Measurements from ENCODE around the gene RPS3. TPM values are rescaled to one million over a fixed set of nuclear protein-coding genes. Genes with fewer than 3 reads are reported as not detected.

Gene RPS3
- total RNA-seq, 4 donors from 2014 or later = 572 to 979 (median 746) TPM

- Histone ChIP-seq H3K9me3 (no peaks in the 10 kb centered on the region), H3K36me3 (no peaks in the 10 kb centered on the region), H3K4me1 (peaks cover 0 to 7% of the 10 kb centered on the region in 2 donors), H3K27ac (no peak overlapping the region), H3K27me3 (peaks cover 7 to 13% (median 8%) of the 10 kb centered on the region in 3 donors), H3K4me3 (no peak overlapping the region)
- intact Hi-C loops (cut with DNase I; ENCODE audit: low total_unique reads) = no loop called here
- ATAC-seq = no peak
- TF ChIP-seq, protein P1, sequence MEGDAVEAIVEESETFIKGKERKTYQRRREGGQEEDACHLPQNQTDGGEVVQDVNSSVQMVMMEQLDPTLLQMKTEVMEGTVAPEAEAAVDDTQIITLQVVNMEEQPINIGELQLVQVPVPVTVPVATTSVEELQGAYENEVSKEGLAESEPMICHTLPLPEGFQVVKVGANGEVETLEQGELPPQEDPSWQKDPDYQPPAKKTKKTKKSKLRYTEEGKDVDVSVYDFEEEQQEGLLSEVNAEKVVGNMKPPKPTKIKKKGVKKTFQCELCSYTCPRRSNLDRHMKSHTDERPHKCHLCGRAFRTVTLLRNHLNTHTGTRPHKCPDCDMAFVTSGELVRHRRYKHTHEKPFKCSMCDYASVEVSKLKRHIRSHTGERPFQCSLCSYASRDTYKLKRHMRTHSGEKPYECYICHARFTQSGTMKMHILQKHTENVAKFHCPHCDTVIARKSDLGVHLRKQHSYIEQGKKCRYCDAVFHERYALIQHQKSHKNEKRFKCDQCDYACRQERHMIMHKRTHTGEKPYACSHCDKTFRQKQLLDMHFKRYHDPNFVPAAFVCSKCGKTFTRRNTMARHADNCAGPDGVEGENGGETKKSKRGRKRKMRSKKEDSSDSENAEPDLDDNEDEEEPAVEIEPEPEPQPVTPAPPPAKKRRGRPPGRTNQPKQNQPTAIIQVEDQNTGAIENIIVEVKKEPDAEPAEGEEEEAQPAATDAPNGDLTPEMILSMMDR (IDR thresholded peaks at IDR 0.05 in 4 of 5, conservative IDR thresholded peaks at IDR 0.05 in 1 of 5) = no peak
- no peak for TF ChIP-seq POLR2A (IDR thresholded peaks at IDR 0.05)
- in situ Hi-C loops (cut with MboI; ENCODE audit: low sequenced_read_pairs in 4 of 4) = no loop called here
- DNase-seq = no peak
Measured at GRCh38 chr11:75424396-75424795, 25.1 kb downstream of the RPS3 start.

DNA sequence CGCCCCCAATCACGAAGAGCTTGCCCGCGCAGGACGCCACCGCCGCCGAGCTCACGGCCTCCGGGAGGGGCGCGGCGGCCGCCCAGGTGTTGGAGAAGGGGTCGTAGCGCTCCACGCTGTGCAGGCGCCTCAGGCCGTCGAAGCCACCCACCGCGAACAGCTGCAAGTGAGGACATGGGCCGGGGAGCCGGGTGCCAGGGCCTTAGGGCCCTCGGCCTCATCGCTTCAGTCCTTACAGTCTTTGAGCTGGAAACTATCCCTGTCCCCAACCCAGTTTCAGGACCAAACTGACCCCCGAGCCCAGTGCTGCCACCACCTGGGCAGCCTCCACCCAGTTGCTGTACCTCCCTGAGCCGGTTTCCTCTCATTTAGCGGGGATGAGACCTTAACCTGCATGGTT lies 26.1 kb downstream of the RPS3 start:
- intact Hi-C loops (cut with DNase I; ENCODE audit: low total_unique reads) (no loop called here), in situ Hi-C loops (cut with MboI; ENCODE audit: low sequenced_read_pairs in 4 of 4) (no loop called here)
- TF ChIP-seq, protein P1 (IDR thresholded peaks at IDR 0.05 in 4 of 5, conservative IDR thresholded peaks at IDR 0.05 in 1 of 5) = peak in 1 of 5 experiments; percentile 24
- no peak for TF ChIP-seq POLR2A (IDR thresholded peaks at IDR 0.05)
- Histone ChIP-seq H3K9me3 (no peaks in the 10 kb centered on the region), H3K4me3 (no peak overlapping the region), H3K27me3 (peaks cover 12 to 17% (median 12%) of the 10 kb centered on the region in 3 donors), H3K4me1 (peaks cover under 1 to 7% of the 10 kb centered on the region in 2 donors), H3K27ac (no peak overlapping the region), H3K36me3 (no peaks in the 10 kb centered on the region)
- ATAC-seq (no peak), DNase-seq (no peak)

- Histone ChIP-seq H3K9me3 (no peaks in the 10 kb centered on the region), H3K4me3 (no peak overlapping the region), H3K27me3 (peaks cover 24 to 30% (median 25%) of the 10 kb centered on the region in 3 donors), H3K27ac (no peak overlapping the region), H3K4me1 (peaks cover 5 to 7% of the 10 kb centered on the region in 2 donors), H3K36me3 (no peaks in the 10 kb centered on the region)
- ATAC-seq (no peak), DNase-seq (no peak)
- TF ChIP-seq, protein P1 (IDR thresholded peaks at IDR 0.05 in 4 of 5, conservative IDR thresholded peaks at IDR 0.05 in 1 of 5) = no peak
- TF ChIP-seq POLR2A (IDR thresholded peaks at IDR 0.05) = no peak
- in situ Hi-C loops (cut with MboI; ENCODE audit: low sequenced_read_pairs in 4 of 4) (no loop called here), intact Hi-C loops (cut with DNase I; ENCODE audit: low total_unique reads) (no loop called here)
Measured at GRCh38 chr11:75426720-75427086, 27.4 kb downstream of the RPS3 start.

- H3K9me3 ChIP-seq = no peaks in the 10 kb centered on the region
- intact Hi-C loops (cut with DNase I; ENCODE audit: low total_unique reads) (no loop called here), in situ Hi-C loops (cut with MboI; ENCODE audit: low sequenced_read_pairs in 4 of 4) (no loop called here)
- no peak overlapping the region for H3K27ac ChIP-seq
- peaks cover 5 to 7% of the 10 kb centered on the region in 2 donors for H3K4me1 ChIP-seq
- ATAC-seq (no peak), DNase-seq (no peak)
- TF ChIP-seq, protein P1 (IDR thresholded peaks at IDR 0.05 in 4 of 5, conservative IDR thresholded peaks at IDR 0.05 in 1 of 5) = no peak
- TF ChIP-seq POLR2A (IDR thresholded peaks at IDR 0.05) = no peak
- no peaks in the 10 kb centered on the region for H3K36me3 ChIP-seq
- H3K27me3 ChIP-seq = peaks cover 29 to 35% (median 30%) of the 10 kb centered on the region in 3 donors
- no peak overlapping the region for H3K4me3 ChIP-seq
Measured at GRCh38 chr11:75427181-75427580, 27.9 kb downstream of the RPS3 start.

GRCh38 chr11:75428281-75428724 lies 29.0 kb downstream of the RPS3 start:
- Histone ChIP-seq H3K4me3 (peak overlapping the region; percentile 36 to 58 (median 49)), H3K9me3 (no peaks in the 10 kb centered on the region), H3K36me3 (no peaks in the 10 kb centered on the region), H3K27me3 (peaks cover 40 to 44% (median 40%) of the 10 kb centered on the region in 3 donors), H3K4me1 (peaks cover 5 to 7% of the 10 kb centered on the region in 2 donors), H3K27ac (no peak overlapping the region)
- in situ Hi-C loops (cut with MboI; ENCODE audit: low sequenced_read_pairs in 4 of 4) = no loop called here
- TF ChIP-seq POLR2A (IDR thresholded peaks at IDR 0.05) = peak in 1 of 2 donors; percentile 46
- TF ChIP-seq, protein P1 (IDR thresholded peaks at IDR 0.05 in 4 of 5, conservative IDR thresholded peaks at IDR 0.05 in 1 of 5) = no peak
- intact Hi-C loops (cut with DNase I; ENCODE audit: low total_unique reads) = no loop called here
- DNase-seq (peak; percentile 91 to 92), ATAC-seq (peak; percentile 94 to 98)
